ENCODE data around the gene SOX5. TPM values are rescaled to one million over a fixed set of nuclear protein-coding genes. Genes with fewer than 3 reads are reported as not detected.

SOX5 gene
- polyA plus RNA-seq, 1 experiment = 6.7 TPM

DNA sequence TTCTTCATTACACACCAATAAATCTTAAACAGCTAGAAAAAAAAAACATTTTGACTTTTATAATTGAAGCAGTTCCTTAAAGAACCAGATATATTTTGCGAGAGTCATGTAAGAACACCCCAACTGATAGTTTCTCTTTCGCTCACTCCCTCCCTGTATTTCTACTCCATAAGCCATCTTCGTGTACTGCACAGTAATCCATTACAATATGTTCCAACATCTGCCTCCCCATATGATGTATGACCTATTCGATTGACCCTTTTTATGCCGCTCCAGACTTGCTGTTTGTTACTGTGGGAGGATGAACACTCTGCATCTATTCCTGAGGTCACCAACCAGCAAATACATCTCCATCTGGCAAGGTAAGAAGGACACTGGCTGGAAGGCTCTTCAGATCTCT, 331.7 kb downstream of the SOX5 start:
- no peak for DNase-seq (ENCODE audit: low read depth, low spot score)
- TF ChIP-seq, protein P1, sequence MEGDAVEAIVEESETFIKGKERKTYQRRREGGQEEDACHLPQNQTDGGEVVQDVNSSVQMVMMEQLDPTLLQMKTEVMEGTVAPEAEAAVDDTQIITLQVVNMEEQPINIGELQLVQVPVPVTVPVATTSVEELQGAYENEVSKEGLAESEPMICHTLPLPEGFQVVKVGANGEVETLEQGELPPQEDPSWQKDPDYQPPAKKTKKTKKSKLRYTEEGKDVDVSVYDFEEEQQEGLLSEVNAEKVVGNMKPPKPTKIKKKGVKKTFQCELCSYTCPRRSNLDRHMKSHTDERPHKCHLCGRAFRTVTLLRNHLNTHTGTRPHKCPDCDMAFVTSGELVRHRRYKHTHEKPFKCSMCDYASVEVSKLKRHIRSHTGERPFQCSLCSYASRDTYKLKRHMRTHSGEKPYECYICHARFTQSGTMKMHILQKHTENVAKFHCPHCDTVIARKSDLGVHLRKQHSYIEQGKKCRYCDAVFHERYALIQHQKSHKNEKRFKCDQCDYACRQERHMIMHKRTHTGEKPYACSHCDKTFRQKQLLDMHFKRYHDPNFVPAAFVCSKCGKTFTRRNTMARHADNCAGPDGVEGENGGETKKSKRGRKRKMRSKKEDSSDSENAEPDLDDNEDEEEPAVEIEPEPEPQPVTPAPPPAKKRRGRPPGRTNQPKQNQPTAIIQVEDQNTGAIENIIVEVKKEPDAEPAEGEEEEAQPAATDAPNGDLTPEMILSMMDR (IDR thresholded peaks at IDR 0.05; ENCODE audit: low read depth, low read length) = no peak
- no peaks in the 10 kb centered on the region for H3K9me3 ChIP-seq (ENCODE audit: control insufficient read depth, insufficient read depth, low read length)
- no peaks in the 10 kb centered on the region for H3K27me3 ChIP-seq (ENCODE audit: control insufficient read depth, insufficient read depth, low read length)
- POLR2A ChIA-PET = no interaction called here
- H3K4me3 ChIP-seq (ENCODE audit: low read depth, low read length) = no peak overlapping the region
- CTCF ChIA-PET = no interaction called here
- H3K27ac ChIP-seq (ENCODE audit: low read depth, low read length) = no peak overlapping the region

DNA sequence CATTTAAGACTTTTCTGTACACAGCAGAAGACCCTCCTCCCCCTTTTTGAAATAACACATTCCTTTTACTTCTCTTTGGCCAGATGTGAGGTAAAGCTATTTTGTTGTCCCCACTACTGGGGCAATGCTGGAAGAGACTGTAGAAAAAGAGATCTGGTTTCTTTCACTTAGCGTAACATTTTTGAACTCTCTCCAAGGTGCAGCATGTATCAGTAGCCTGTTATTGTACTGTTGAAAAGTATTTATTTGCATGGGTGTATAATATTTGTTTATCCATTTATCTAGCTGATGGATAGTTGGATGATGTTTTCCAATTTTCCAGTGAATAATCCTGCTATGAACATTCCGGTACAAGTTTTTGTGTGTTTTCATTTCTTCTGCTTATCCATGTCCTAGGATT, 335.2 kb downstream of the SOX5 start:
- Histone ChIP-seq H3K27me3 (ENCODE audit: control insufficient read depth, insufficient read depth, low read length) (no peaks in the 10 kb centered on the region), H3K4me3 (ENCODE audit: low read depth, low read length) (no peak overlapping the region), H3K9me3 (ENCODE audit: control insufficient read depth, insufficient read depth, low read length) (no peaks in the 10 kb centered on the region), H3K27ac (ENCODE audit: low read depth, low read length) (no peak overlapping the region)
- ChIA-PET POLR2A (no interaction called here), CTCF (no interaction called here)
- no peak for DNase-seq (ENCODE audit: low read depth, low spot score)
- TF ChIP-seq, protein P1 (IDR thresholded peaks at IDR 0.05; ENCODE audit: low read depth, low read length) = no peak

DNA sequence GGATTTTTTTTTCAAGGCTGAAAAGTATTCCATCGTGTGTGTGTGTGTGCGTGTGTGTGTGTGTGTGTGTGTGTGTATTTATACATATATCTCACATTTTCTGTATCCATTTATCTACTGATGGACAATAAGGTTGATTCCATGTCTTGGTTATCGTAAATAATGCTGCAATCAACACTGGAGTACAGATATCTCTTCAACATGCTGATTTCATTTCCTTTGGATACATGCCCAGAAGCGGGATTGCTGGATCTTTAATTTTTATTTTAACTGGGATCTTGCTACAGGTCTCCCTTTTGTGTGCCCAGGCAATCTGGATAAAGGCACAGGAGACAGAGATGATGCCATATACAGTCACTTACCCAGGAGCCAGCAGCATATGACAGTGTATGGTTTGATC, 338.1 kb downstream of the SOX5 start:
- CTCF ChIA-PET = no interaction called here
- no peaks in the 10 kb centered on the region for H3K27me3 ChIP-seq (ENCODE audit: control insufficient read depth, insufficient read depth, low read length)
- peak; percentile 3 for DNase-seq (ENCODE audit: low read depth, low spot score)
- H3K4me3 ChIP-seq (ENCODE audit: low read depth, low read length) = no peak overlapping the region
- H3K27ac ChIP-seq (ENCODE audit: low read depth, low read length) = no peak overlapping the region
- H3K9me3 ChIP-seq (ENCODE audit: control insufficient read depth, insufficient read depth, low read length) = no peaks in the 10 kb centered on the region
- POLR2A ChIA-PET = no interaction called here
- TF ChIP-seq, protein P1 (IDR thresholded peaks at IDR 0.05; ENCODE audit: low read depth, low read length) = no peak

DNA sequence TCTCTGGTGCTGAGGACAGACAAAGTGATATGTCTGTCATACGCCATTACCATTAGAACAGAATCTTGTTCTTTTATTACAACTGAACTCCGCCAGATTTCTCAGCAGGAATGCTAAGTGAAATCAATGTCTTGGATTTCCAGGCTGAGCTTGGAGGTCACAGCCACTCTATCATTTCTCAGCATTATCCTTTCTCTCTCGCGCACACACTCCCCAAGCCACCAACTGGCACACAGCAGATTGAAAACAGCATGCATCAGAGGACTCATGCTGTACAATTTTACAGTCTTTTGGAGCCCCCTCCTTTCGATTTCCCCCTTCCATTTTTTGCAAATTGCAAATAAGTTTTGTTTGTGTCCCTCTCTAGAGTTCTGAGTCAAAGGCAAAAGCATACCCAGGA, 348.6 kb downstream of the SOX5 start:
- Histone ChIP-seq H3K9me3 (ENCODE audit: control insufficient read depth, insufficient read depth, low read length) (peaks cover 4% of the 10 kb centered on the region; the same call in 1 of the 2 replicates), H3K27me3 (ENCODE audit: control insufficient read depth, insufficient read depth, low read length) (no peaks in the 10 kb centered on the region), H3K4me3 (ENCODE audit: low read depth, low read length) (no peak overlapping the region), H3K27ac (ENCODE audit: low read depth, low read length) (no peak overlapping the region)
- ChIA-PET POLR2A (no interaction called here), CTCF (no interaction called here)
- TF ChIP-seq, protein P1 (IDR thresholded peaks at IDR 0.05; ENCODE audit: low read depth, low read length) = no peak
- no peak for DNase-seq (ENCODE audit: low read depth, low spot score)

DNA sequence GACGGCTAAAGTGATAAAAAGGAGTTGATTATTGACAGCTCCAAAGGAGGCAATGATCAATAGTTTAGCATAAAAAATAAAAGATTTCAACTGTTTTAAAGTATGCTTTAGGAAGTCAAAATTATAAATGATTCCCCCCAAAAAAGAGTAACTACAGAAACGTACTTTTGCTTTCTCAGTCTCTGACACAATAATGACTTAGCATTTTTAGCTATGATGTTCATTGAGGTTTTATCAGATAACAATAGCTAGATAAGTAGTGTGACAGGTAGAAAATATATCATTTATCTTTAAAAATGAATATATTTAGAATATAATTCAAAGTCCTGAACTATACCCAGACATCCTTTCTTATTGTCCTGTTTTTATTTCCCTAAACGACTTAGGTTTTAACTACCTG, 352.9 kb downstream of the SOX5 start:
- TF ChIP-seq, protein P1 (IDR thresholded peaks at IDR 0.05; ENCODE audit: low read depth, low read length) = no peak
- no peak overlapping the region for H3K4me3 ChIP-seq (ENCODE audit: low read depth, low read length)
- POLR2A ChIA-PET = no interaction called here
- CTCF ChIA-PET = no interaction called here
- DNase-seq (ENCODE audit: low read depth, low spot score) = no peak
- H3K9me3 ChIP-seq (ENCODE audit: control insufficient read depth, insufficient read depth, low read length) = peaks cover 4% of the 10 kb centered on the region; the same call in 1 of the 2 replicates
- no peak overlapping the region for H3K27ac ChIP-seq (ENCODE audit: low read depth, low read length)
- no peaks in the 10 kb centered on the region for H3K27me3 ChIP-seq (ENCODE audit: control insufficient read depth, insufficient read depth, low read length)

Data from AG04450 (cell line).